ENCODE data around the gene RNF227. TPM values are rescaled to one million over a fixed set of nuclear protein-coding genes. Genes with fewer than 3 reads are reported as not detected.
A peak's percentile ranks its signal among the peaks of the same experiment; 100 is the strongest.

The RNF227 gene
- total and polyA plus RNA-seq, 8 donors, result 1.0 to 9.3 (median 3.4) TPM; not detected in 1

- H3K27me3 ChIP-seq, result no peaks in the 10 kb centered on the region
- TF ChIP-seq, protein P1, sequence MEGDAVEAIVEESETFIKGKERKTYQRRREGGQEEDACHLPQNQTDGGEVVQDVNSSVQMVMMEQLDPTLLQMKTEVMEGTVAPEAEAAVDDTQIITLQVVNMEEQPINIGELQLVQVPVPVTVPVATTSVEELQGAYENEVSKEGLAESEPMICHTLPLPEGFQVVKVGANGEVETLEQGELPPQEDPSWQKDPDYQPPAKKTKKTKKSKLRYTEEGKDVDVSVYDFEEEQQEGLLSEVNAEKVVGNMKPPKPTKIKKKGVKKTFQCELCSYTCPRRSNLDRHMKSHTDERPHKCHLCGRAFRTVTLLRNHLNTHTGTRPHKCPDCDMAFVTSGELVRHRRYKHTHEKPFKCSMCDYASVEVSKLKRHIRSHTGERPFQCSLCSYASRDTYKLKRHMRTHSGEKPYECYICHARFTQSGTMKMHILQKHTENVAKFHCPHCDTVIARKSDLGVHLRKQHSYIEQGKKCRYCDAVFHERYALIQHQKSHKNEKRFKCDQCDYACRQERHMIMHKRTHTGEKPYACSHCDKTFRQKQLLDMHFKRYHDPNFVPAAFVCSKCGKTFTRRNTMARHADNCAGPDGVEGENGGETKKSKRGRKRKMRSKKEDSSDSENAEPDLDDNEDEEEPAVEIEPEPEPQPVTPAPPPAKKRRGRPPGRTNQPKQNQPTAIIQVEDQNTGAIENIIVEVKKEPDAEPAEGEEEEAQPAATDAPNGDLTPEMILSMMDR (IDR thresholded peaks at IDR 0.05), result no peak
- no peak for TF ChIP-seq POLR2A (IDR thresholded peaks at IDR 0.05)
- no peak for TF ChIP-seq EP300 (IDR thresholded peaks at IDR 0.05)
- TF ChIP-seq POLR2AphosphoS5 (IDR thresholded peaks at IDR 0.05), result no peak
- H3K4me1 ChIP-seq, result peaks cover 8 to 62% (median 45%) of the 10 kb centered on the region in 4 donors
- no peaks in the 10 kb centered on the region for H3K9me3 ChIP-seq
- DNase-seq, result no peak
- no peak overlapping the region for H3K4me3 ChIP-seq
- intact Hi-C loops (cut with DNase I; ENCODE audit: low total_unique reads), result no loop called here
- 64 to 78% (median 73%) methylated on average over 7 of the region's 7 CpGs for WGBS, 5 donors
- peak overlapping the region in 4 of 5 donors; percentile 95 to 98 (median 98) for H3K27ac ChIP-seq
- H3K36me3 ChIP-seq, result peaks cover 4 to 41% (median 27%) of the 10 kb centered on the region in 4 donors
These were observed 34.0 kb downstream of the RNF227 start for GRCh38 chr17:7882068-7882467.

GRCh38 chr17:7881276-7882054 is 34.6 kb downstream of the RNF227 start:
- Histone ChIP-seq H3K9me3 (no peaks in the 10 kb centered on the region), H3K27me3 (no peaks in the 10 kb centered on the region), H3K4me1 (peaks cover 8 to 56% (median 39%) of the 10 kb centered on the region in 4 donors), H3K4me3 (no peak overlapping the region), H3K27ac (peak overlapping the region in 2 of 5 donors; percentile 97 to 98), H3K36me3 (peaks cover 4 to 41% (median 27%) of the 10 kb centered on the region in 4 donors)
- peak in 1 of 2 donors; percentile 43 for DNase-seq
- 40 to 60% (median 50%) methylated on average over 7 of the region's 7 CpGs for WGBS, 5 donors
- intact Hi-C loops (cut with DNase I; ENCODE audit: low total_unique reads), result no loop called here
- TF ChIP-seq EP300 (IDR thresholded peaks at IDR 0.05) (no peak), POLR2AphosphoS5 (IDR thresholded peaks at IDR 0.05) (no peak), POLR2A (IDR thresholded peaks at IDR 0.05) (no peak)
- TF ChIP-seq, protein P1 (IDR thresholded peaks at IDR 0.05), result no peak

DNA sequence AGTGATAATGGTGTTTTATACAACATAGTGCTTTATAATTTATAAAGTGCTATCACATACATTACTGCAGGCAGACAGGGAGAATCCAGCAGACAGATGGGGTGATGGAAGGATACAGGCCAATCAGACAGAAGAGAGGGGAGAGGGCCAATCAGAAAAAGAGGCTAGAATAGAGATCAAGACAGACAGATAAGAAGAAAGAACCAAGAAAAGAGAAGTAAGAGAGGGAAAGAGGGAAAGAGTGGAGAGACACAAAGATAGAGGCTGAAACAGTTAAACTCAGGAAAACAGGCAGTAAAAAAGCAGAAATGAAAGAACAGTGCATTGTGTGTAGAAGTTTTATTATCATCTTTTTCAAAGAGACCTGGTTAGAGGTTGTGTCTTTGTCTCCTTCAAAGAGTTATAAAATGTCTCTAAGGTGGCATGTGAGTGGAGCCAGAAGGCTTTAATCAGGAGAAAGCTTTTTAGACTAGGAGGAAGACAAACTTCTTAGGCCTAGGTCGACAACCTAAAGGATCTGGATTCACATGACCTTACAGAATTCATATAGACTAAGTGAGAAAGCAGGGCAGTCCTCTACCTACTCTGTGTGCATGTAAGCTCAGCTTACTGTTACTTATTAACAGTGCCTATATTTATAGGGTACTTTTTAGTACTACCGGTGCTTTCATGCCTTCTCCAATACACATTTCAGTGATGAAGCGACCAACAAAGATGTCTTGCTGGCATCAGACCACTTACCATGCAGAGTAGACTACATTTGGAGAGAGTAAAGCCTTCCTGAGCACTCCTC is 35.8 kb downstream of the RNF227 start:
- no peak for DNase-seq
- no peak overlapping the region for H3K4me3 ChIP-seq
- no peak overlapping the region for H3K27ac ChIP-seq
- no peak for TF ChIP-seq EP300 (IDR thresholded peaks at IDR 0.05)
- no peak for TF ChIP-seq POLR2AphosphoS5 (IDR thresholded peaks at IDR 0.05)
- TF ChIP-seq, protein P1 (IDR thresholded peaks at IDR 0.05), result no peak
- TF ChIP-seq POLR2A (IDR thresholded peaks at IDR 0.05), result no peak
- H3K36me3 ChIP-seq, result peaks cover 4 to 47% (median 32%) of the 10 kb centered on the region in 4 donors
- H3K9me3 ChIP-seq, result no peaks in the 10 kb centered on the region
- intact Hi-C loops (cut with DNase I; ENCODE audit: low total_unique reads), result no loop called here
- WGBS, 5 donors, result 63 to 75% (median 66%) methylated on average over 3 of the region's 3 CpGs
- peaks cover 8 to 45% (median 28%) of the 10 kb centered on the region in 4 donors for H3K4me1 ChIP-seq
- H3K27me3 ChIP-seq, result no peaks in the 10 kb centered on the region

DNA sequence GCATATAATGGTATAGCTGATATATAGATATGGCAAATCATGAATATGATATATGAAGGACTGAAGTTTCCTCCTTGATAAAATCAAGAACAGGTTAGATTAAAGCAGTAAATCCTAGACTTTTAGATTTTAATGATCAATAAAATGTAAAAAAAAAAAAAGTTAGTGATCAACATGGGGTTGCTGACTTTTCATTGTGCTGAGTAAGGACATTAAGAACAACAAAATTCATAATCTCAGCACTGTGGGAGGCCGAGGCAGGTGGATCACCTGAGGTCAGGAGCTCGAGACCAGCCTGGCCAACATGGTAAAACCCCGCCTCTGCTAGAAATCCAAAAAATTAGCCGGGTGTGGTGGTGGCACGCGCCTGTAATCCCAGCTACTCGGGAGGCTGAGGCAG is 37.9 kb downstream of the RNF227 start:
- peaks cover 4 to 57% (median 46%) of the 10 kb centered on the region in 4 donors for H3K36me3 ChIP-seq
- H3K4me3 ChIP-seq, result no peak overlapping the region
- H3K9me3 ChIP-seq, result no peaks in the 10 kb centered on the region
- 84 to 90% (median 87%) methylated on average over 7 of the region's 7 CpGs for WGBS, 5 donors
- intact Hi-C loops (cut with DNase I; ENCODE audit: low total_unique reads), result no loop called here
- no peaks in the 10 kb centered on the region for H3K27me3 ChIP-seq
- no peak overlapping the region for H3K27ac ChIP-seq
- no peak for DNase-seq
- peaks cover 8 to 37% (median 18%) of the 10 kb centered on the region in 4 donors for H3K4me1 ChIP-seq
- TF ChIP-seq, protein P1 (IDR thresholded peaks at IDR 0.05), result no peak
- TF ChIP-seq EP300 (IDR thresholded peaks at IDR 0.05), result no peak
- no peak for TF ChIP-seq POLR2AphosphoS5 (IDR thresholded peaks at IDR 0.05)
- TF ChIP-seq POLR2A (IDR thresholded peaks at IDR 0.05), result no peak

Measured in stomach (tissue), 9 donors.